ENCODE results near the gene NXT1.

The NXT1 gene

GRCh38 chr20:23391707-23392310 lies 41.2 kb downstream of the NXT1 start:
- DNase-seq (ENCODE audit: low read depth) = no peak

- no peak for DNase-seq (ENCODE audit: low read depth)
These were observed 43.6 kb downstream of the NXT1 start for GRCh38 chr20:23393996-23394775.

GRCh38 chr20:23396950-23397627 lies 46.5 kb downstream of the NXT1 start:
- no peak for DNase-seq (ENCODE audit: low read depth)

- DNase-seq (ENCODE audit: low read depth) = no peak
These were observed 47.4 kb downstream of the NXT1 start for GRCh38 chr20:23397961-23398360.

GRCh38 chr20:23399568-23400241 lies 49.1 kb downstream of the NXT1 start:
- no peak for DNase-seq (ENCODE audit: low read depth)

- no peak for DNase-seq (ENCODE audit: low read depth)
These were observed 50.5 kb downstream of the NXT1 start for GRCh38 chr20:23401051-23401450.

- no peak for DNase-seq (ENCODE audit: low read depth)
These were observed 53.2 kb downstream of the NXT1 start for GRCh38 chr20:23403751-23404150.

- no peak for DNase-seq (ENCODE audit: low read depth)
These were observed 53.6 kb downstream of the NXT1 start for GRCh38 chr20:23404196-23404595.

All from stimulated activated CD8-positive, alpha-beta memory T cell treated with anti-CD3 and anti-CD28 coated beads, Interleukin-15, amount 100 ng/mL, for 24 hours (primary cell).